Adrenal gland (tissue), 12 donors: Measurements from ENCODE around the gene MLLT1. TPM values are rescaled to one million over a fixed set of nuclear protein-coding genes. Genes with fewer than 3 reads are reported as not detected.
A peak's percentile ranks its signal among the peaks of the same experiment; 100 is the strongest.

ENCODE experiments used
- DNase-seq, 7 donors: peaks; one replicate each; pipeline ENCODE4 v3.0.0-alpha.2; 2019 to 2020
- H3K27ac ChIP-seq, 5 donors: fragments of 200-600 bp; sonication (generic) in 4 of 5; 1 replicate in 3 of 5; 2 replicates in 2 of 5; pipeline versions ENCODE4 v1.5.1 to v1.8.0; 2016 to 2020; ENCODE audit warnings: mild to moderate bottlenecking in 1 of 5
- H3K27me3 ChIP-seq: fragments of 200-600 bp; 2 replicates; pipeline ENCODE4 v1.8.0; 2021
- H3K36me3 ChIP-seq, 2 donors: fragments of 200-600 bp; replicated peaks in 1 of 2; 1 replicate in 1 of 2; 2 replicates in 1 of 2; pipeline versions ENCODE4 v1.5.1 to v1.8.0; 2018 to 2022
- H3K4me1 ChIP-seq, 2 donors: fragments of 200-600 bp; replicated peaks in 1 of 2; 1 replicate in 1 of 2; 2 replicates in 1 of 2; pipeline versions ENCODE4 v1.5.1 to v1.8.0; 2018 to 2021
- H3K4me3 ChIP-seq, 4 donors: fragments of 200-600 bp; sonication (generic) in 3 of 4; one replicate each; pipeline ENCODE4 v1.5.1; 2016 to 2018
- H3K9me3 ChIP-seq, 3 donors: fragments of 200-600 bp; sonication (generic) in 1 of 3; replicated peaks in 1 of 3; 1 replicate in 2 of 3; 2 replicates in 1 of 3; pipeline versions ENCODE4 v1.5.1 to v1.8.0; 2016 to 2021
- POLR2A ChIP-seq, 2 donors: fragments of 450-650 bp; IDR thresholded peaks; one replicate each; pipeline ENCODE4 v1.6.1; 2017; ENCODE audit warnings: antibody characterized with exemption in 2 of 2, mild to moderate bottlenecking in 2 of 2, moderate library complexity in 1 of 2
- WGBS, 4 donors: extraction: QIAGEN DNeasy Blood & Tissue Kit in 2 of 4; methylation state at CpG; one replicate each; pipeline versions ENCODE4 v1.1.5 to v1.1.7; 2013 to 2017; 5-methylcytosine and 5-hydroxymethylcytosine counted together
- intact Hi-C, 2 donors: fragments of 100-400 bp; cut with DNase I; formaldehyde crosslinking; loops; one replicate each; pipeline versions ENCODE4 v1.14.1 to v1.15.0; 2022 to 2023
- polyA plus RNA-seq, 3 donors: library from polyadenylated mRNA; stranded (reverse); fragments of 200-250 nt in 2 of 3; fragments of 350-450 nt in 1 of 3; fragmentation: Illumina TruSeq in 1 of 3; extraction: RNeasy Lipid Tissue Mini Kit (QIAGEN cat#74804) in 1 of 3; gene quantifications; one replicate each; pipeline ENCODE4 v1.2.3, GENCODE V29; 2013 to 2014
- total RNA-seq, 9 donors: library from RNA; depleted of rRNA in 4 of 9; stranded (reverse); fragments of >200 nt in 4 of 9; fragments of 120-200 nt in 1 of 9; fragmentation: NEBNext Ultra II Directional in 1 of 9; extraction: Animal tissue kit (Norgen Biotek cat#: 25700) in 1 of 9; gene quantifications; one replicate each; pipeline versions ENCODE4 v1.1.0 to v1.2.4, GENCODE V29; 2013 to 2023
- TF ChIP-seq, protein P1 (sequence below), 6 experiments: fragments of 450-650 bp in 4 of 6; fragments of 200-600 bp in 2 of 6; sonication (generic) in 1 of 6; IDR thresholded peaks; 1 replicate in 5 of 6; 2 replicates in 1 of 6; pipeline versions ENCODE4 v1.5.1 to v1.8.0; 2016 to 2021; ENCODE audit warnings: antibody characterized with exemption in 6 of 6, mild to moderate bottlenecking in 2 of 6, moderate library complexity in 1 of 6
- donor health status: healthy with polysubstance abuse.
- donor health status: Bipolar disorder and iron deficiency.
- donor health status: DM: yes; HTN: yes; CAD: no.
- donor health status: DM: no; HTN: no; CAD: no.
- donor health status: DM: no; HTN: no; CAD: no.
- donor health status: DM: yes; HTN: yes; CAD: no.

Gene MLLT1
- total and polyA plus RNA-seq, 12 donors: 9.3 to 66.3 (median 28.2) TPM

DNA sequence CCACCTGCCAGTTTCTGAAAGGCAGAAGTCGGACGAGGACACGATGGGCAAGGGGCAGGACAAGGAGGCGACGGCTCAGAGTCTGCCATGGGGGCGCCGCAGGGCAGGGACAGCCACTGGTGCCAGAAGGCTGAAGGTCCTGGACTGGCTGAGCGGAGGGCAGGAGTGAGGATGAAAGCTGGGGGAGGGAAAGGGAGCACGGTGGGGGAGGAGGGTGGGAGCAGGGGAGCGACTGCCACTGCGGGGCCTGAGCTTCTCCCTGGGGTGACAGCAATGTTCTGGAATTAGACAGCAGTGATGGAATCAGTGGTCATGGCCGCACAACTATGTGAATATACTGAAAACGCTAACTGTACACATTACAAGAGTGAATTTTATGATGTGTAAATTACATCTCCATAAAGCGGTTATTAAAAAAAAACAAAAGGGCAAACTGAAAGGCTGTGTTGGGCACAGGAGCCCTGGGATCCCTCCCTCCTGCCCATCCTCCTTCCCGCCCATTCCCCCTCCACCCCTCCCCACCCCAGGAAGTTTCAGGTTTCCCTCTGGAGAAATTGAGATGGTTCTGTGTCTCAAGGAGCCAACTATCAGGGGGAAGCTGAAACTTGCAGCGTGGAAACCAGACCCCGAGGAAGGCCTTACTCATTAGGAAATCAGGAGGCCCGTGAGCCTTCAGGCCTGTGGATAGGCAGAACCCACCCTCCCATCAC lies 15.9 kb downstream of the MLLT1 start:
- DNase-seq: no peak
- no peaks in the 10 kb centered on the region for H3K27me3 ChIP-seq
- no peak overlapping the region for H3K27ac ChIP-seq
- 73 to 75% (median 74%) methylated on average over 18 of the region's 18 CpGs for WGBS, 4 donors
- intact Hi-C loops: no loop called here
- H3K36me3 ChIP-seq: peaks cover 0 to 46% of the 10 kb centered on the region in 2 donors
- no peak overlapping the region for H3K4me3 ChIP-seq
- TF ChIP-seq POLR2A (IDR thresholded peaks at IDR 0.05): no peak
- no peaks in the 10 kb centered on the region for H3K9me3 ChIP-seq
- H3K4me1 ChIP-seq: no peaks in the 10 kb centered on the region

- no peaks in the 10 kb centered on the region for H3K4me1 ChIP-seq
- no peaks in the 10 kb centered on the region for H3K27me3 ChIP-seq
- TF ChIP-seq, protein P1, sequence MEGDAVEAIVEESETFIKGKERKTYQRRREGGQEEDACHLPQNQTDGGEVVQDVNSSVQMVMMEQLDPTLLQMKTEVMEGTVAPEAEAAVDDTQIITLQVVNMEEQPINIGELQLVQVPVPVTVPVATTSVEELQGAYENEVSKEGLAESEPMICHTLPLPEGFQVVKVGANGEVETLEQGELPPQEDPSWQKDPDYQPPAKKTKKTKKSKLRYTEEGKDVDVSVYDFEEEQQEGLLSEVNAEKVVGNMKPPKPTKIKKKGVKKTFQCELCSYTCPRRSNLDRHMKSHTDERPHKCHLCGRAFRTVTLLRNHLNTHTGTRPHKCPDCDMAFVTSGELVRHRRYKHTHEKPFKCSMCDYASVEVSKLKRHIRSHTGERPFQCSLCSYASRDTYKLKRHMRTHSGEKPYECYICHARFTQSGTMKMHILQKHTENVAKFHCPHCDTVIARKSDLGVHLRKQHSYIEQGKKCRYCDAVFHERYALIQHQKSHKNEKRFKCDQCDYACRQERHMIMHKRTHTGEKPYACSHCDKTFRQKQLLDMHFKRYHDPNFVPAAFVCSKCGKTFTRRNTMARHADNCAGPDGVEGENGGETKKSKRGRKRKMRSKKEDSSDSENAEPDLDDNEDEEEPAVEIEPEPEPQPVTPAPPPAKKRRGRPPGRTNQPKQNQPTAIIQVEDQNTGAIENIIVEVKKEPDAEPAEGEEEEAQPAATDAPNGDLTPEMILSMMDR (IDR thresholded peaks at IDR 0.05): no peak
- no peak for TF ChIP-seq POLR2A (IDR thresholded peaks at IDR 0.05)
- no peak for DNase-seq
- H3K4me3 ChIP-seq: no peak overlapping the region
- WGBS, 4 donors: 77 to 87% (median 79%) methylated on average over 11 to 12 of the region's 12 CpGs
- no peaks in the 10 kb centered on the region for H3K9me3 ChIP-seq
- intact Hi-C loops: no loop called here
- H3K27ac ChIP-seq: no peak overlapping the region
- H3K36me3 ChIP-seq: peaks cover 0 to 43% of the 10 kb centered on the region in 2 donors
Observed at GRCh38 chr19:6263306-6263705, 16.5 kb downstream of the MLLT1 start.

GRCh38 chr19:6262519-6262918 lies 17.3 kb downstream of the MLLT1 start:
- no peak overlapping the region for H3K27ac ChIP-seq

GRCh38 chr19:6261883-6262282 lies 17.9 kb downstream of the MLLT1 start:
- Histone ChIP-seq H3K27me3 (no peaks in the 10 kb centered on the region), H3K4me1 (no peaks in the 10 kb centered on the region), H3K36me3 (peaks cover 0 to 30% of the 10 kb centered on the region in 2 donors), H3K9me3 (no peaks in the 10 kb centered on the region), H3K4me3 (no peak overlapping the region), H3K27ac (peak overlapping the region in 1 of 5 donors; percentile 39)
- intact Hi-C loops: no loop called here
- DNase-seq: no peak
- TF ChIP-seq, protein P1 (IDR thresholded peaks at IDR 0.05): no peak
- TF ChIP-seq POLR2A (IDR thresholded peaks at IDR 0.05): no peak
- 71 to 81% (median 76%) methylated on average over 9 to 15 of the region's 15 CpGs for WGBS, 4 donors

More at GRCh38 chr19:6262519-6262918, 17.3 kb downstream of the MLLT1 start:
- Histone ChIP-seq H3K9me3 (no peaks in the 10 kb centered on the region), H3K4me1 (no peaks in the 10 kb centered on the region), H3K36me3 (peaks cover 0 to 36% of the 10 kb centered on the region in 2 donors), H3K4me3 (no peak overlapping the region), H3K27me3 (no peaks in the 10 kb centered on the region)
- intact Hi-C loops: no loop called here
- 82 to 95% (median 93%) methylated on average over 11 of the region's 11 CpGs for WGBS, 4 donors
- no peak for DNase-seq
- TF ChIP-seq, protein P1 (IDR thresholded peaks at IDR 0.05): no peak
- TF ChIP-seq POLR2A (IDR thresholded peaks at IDR 0.05): no peak
